Fibroblast of skin of back (primary cell): Measurements from ENCODE around the gene SLC25A48.
"Not testable (repeated sequence)": the region's sequence is repeated elsewhere in the genome, so short reads cannot be mapped to it uniquely, and the experiment has no call there.

Source experiments
- DNase-seq: peaks from one replicate; pipeline ENCODE4 v3.0.0-alpha.2; 2013

Gene SLC25A48

GRCh38 chr5:135830384-135830700, 4.1 kb upstream of the SLC25A48 start:
- DNase-seq = no peak

- DNase-seq = no peak
Observed at GRCh38 chr5:135830876-135831275, 3.6 kb upstream of the SLC25A48 start.

- no peak for DNase-seq
Observed at GRCh38 chr5:135831439-135831838, 3.0 kb upstream of the SLC25A48 start.

GRCh38 chr5:135831851-135832555, 2.5 kb upstream of the SLC25A48 start:
- DNase-seq = no peak

GRCh38 chr5:135832941-135833920, 1.2 kb upstream of the SLC25A48 start:
- DNase-seq = no peak

- no peak for DNase-seq
Observed at GRCh38 chr5:135833961-135834638, 363 bp upstream of the SLC25A48 start.

- no peak for DNase-seq
Observed at GRCh38 chr5:135835766-135836165, 1.3 kb downstream of the SLC25A48 start.

GRCh38 chr5:135838395-135838794, 3.9 kb downstream of the SLC25A48 start:
- not testable (repeated sequence) for DNase-seq

GRCh38 chr5:135839566-135839965, 5.1 kb downstream of the SLC25A48 start:
- no peak for DNase-seq

GRCh38 chr5:135840959-135841358, 6.5 kb downstream of the SLC25A48 start:
- DNase-seq = no peak

- DNase-seq = no peak
Observed at GRCh38 chr5:135842737-135843136, 8.3 kb downstream of the SLC25A48 start.

GRCh38 chr5:135843571-135844337, 9.3 kb downstream of the SLC25A48 start:
- DNase-seq = no peak

GRCh38 chr5:135846311-135846710, 11.8 kb downstream of the SLC25A48 start:
- no peak for DNase-seq

- no peak for DNase-seq
Observed at GRCh38 chr5:135847976-135848375, 13.5 kb downstream of the SLC25A48 start.

GRCh38 chr5:135850231-135850630, 15.8 kb downstream of the SLC25A48 start:
- no peak for DNase-seq

- no peak for DNase-seq
Observed at GRCh38 chr5:135850671-135851070, 16.2 kb downstream of the SLC25A48 start.

GRCh38 chr5:135851186-135851914, 16.9 kb downstream of the SLC25A48 start:
- no peak for DNase-seq

- no peak for DNase-seq
Observed at GRCh38 chr5:135851915-135852845, 17.7 kb downstream of the SLC25A48 start.

GRCh38 chr5:135857630-135858311, 23.3 kb downstream of the SLC25A48 start:
- DNase-seq = no peak

- not testable (repeated sequence) for DNase-seq
Observed at GRCh38 chr5:135859186-135859585, 24.7 kb downstream of the SLC25A48 start.
